GM12878 (cell line): Measurements from ENCODE around the gene NTN1.
"Not testable (repeated sequence)": the region's sequence is repeated elsewhere in the genome, so short reads cannot be mapped to it uniquely, and the experiment has no call there.

Experiments
- EZH2 ChIP-seq: IDR thresholded peaks from 2 replicates; pipeline ENCODE4 v1.6.1; 2012; ENCODE audit warnings: low read depth, mild to moderate bottlenecking, control low read depth, inconsistent platforms, low read length, borderline replicate concordance; ENCODE audit not compliant: control insufficient read depth
- KAT2A ChIP-seq: conservative IDR thresholded peaks from 2 replicates; pipeline ENCODE4 v1.6.1; 2011; ENCODE audit warnings: low read depth, low read length; ENCODE audit not compliant: control insufficient read depth
- POLR2A ChIP-seq: IDR thresholded peaks from 2 replicates; pipeline ENCODE4 v1.6.1; 2011; ENCODE audit warnings: low read depth, mild to moderate bottlenecking, low read length
- SIX5 ChIP-seq: IDR thresholded peaks from 2 replicates; pipeline ENCODE4 v1.6.1; 2011; ENCODE audit warnings: mild to moderate bottlenecking, low read depth, low read length, moderate library complexity; ENCODE audit not compliant: severe bottlenecking
- STAT3 ChIP-seq: IDR thresholded peaks from 2 replicates; pipeline ENCODE4 v1.6.1; 2011; ENCODE audit warnings: low read depth, low read length, improper control_type of control experiment
- TF ChIP-seq, protein P1 (sequence below), 3 experiments: IDR thresholded peaks in 2 of 3; conservative IDR thresholded peaks in 1 of 3; 2 replicates each; pipeline ENCODE4 v1.5.1; 2011; ENCODE audit warnings: low read depth in 3 of 3, low read length in 3 of 3, mild to moderate bottlenecking in 3 of 3, control low read depth in 2 of 3, moderate library complexity in 2 of 3, inconsistent platforms in 1 of 3, mixed read lengths in 1 of 3; ENCODE audit not compliant: control insufficient read depth in 2 of 3, insufficient read depth in 1 of 3; ENCODE audit errors: extremely low read depth in 1 of 3
- TF ChIP-seq, protein P2 (sequence below): IDR thresholded peaks from 2 replicates; pipeline ENCODE4 v1.6.1; 2012; ENCODE audit warnings: low read depth, low read length, improper control_type of control experiment
- TF ChIP-seq, protein P3 (sequence below): IDR thresholded peaks from 2 replicates; pipeline ENCODE4 v1.6.1; 2011; ENCODE audit warnings: low read depth, low read length, improper control_type of control experiment, borderline replicate concordance
- TF ChIP-seq, protein P4 (sequence below): fragments of 450-650 bp; IDR thresholded peaks from 2 replicates; pipeline ENCODE4 v1.6.1; 2018; ENCODE audit warnings: mild to moderate bottlenecking, low read depth, moderate library complexity; ENCODE audit not compliant: partially characterized antibody

DNA sequence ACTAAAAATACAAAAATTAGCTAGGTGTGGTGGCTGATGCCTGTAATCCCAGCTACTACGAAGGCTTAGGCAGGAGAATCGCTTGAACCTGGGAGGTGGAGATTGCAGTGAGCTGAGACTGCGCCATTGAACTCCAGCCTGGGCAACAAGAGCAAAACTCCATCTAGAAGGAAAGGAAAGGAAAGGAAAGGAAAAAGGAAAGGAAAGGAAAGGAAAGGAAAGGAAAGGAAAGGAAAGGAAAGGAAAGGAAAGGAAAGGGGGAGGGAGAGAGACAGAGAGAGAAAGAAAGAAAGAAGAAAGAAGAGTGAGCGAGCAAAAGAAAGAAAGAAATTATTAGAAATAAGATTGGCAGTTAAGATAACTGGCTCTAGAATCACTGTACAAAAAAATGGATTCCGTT is 37.1 kb upstream of the NTN1 start:
- TF ChIP-seq STAT3, SIX5, POLR2A, EZH2, KAT2A: not testable (repeated sequence)
- TF ChIP-seq, protein P1, sequence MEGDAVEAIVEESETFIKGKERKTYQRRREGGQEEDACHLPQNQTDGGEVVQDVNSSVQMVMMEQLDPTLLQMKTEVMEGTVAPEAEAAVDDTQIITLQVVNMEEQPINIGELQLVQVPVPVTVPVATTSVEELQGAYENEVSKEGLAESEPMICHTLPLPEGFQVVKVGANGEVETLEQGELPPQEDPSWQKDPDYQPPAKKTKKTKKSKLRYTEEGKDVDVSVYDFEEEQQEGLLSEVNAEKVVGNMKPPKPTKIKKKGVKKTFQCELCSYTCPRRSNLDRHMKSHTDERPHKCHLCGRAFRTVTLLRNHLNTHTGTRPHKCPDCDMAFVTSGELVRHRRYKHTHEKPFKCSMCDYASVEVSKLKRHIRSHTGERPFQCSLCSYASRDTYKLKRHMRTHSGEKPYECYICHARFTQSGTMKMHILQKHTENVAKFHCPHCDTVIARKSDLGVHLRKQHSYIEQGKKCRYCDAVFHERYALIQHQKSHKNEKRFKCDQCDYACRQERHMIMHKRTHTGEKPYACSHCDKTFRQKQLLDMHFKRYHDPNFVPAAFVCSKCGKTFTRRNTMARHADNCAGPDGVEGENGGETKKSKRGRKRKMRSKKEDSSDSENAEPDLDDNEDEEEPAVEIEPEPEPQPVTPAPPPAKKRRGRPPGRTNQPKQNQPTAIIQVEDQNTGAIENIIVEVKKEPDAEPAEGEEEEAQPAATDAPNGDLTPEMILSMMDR (IDR thresholded peaks at IDR 0.05 in 2 of 3, conservative IDR thresholded peaks at IDR 0.05 in 1 of 3; ENCODE audit: control insufficient read depth in 2 of 3, extremely low read depth in 1 of 3, insufficient read depth in 1 of 3, low read depth in 3 of 3, low read length in 3 of 3) = not testable (repeated sequence)
- TF ChIP-seq, protein P2, sequence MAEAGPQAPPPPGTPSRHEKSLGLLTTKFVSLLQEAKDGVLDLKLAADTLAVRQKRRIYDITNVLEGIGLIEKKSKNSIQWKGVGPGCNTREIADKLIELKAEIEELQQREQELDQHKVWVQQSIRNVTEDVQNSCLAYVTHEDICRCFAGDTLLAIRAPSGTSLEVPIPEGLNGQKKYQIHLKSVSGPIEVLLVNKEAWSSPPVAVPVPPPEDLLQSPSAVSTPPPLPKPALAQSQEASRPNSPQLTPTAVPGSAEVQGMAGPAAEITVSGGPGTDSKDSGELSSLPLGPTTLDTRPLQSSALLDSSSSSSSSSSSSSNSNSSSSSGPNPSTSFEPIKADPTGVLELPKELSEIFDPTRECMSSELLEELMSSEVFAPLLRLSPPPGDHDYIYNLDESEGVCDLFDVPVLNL = not testable (repeated sequence)
- TF ChIP-seq, protein P3, sequence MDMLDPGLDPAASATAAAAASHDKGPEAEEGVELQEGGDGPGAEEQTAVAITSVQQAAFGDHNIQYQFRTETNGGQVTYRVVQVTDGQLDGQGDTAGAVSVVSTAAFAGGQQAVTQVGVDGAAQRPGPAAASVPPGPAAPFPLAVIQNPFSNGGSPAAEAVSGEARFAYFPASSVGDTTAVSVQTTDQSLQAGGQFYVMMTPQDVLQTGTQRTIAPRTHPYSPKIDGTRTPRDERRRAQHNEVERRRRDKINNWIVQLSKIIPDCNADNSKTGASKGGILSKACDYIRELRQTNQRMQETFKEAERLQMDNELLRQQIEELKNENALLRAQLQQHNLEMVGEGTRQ = not testable (repeated sequence)
- TF ChIP-seq, protein P4, sequence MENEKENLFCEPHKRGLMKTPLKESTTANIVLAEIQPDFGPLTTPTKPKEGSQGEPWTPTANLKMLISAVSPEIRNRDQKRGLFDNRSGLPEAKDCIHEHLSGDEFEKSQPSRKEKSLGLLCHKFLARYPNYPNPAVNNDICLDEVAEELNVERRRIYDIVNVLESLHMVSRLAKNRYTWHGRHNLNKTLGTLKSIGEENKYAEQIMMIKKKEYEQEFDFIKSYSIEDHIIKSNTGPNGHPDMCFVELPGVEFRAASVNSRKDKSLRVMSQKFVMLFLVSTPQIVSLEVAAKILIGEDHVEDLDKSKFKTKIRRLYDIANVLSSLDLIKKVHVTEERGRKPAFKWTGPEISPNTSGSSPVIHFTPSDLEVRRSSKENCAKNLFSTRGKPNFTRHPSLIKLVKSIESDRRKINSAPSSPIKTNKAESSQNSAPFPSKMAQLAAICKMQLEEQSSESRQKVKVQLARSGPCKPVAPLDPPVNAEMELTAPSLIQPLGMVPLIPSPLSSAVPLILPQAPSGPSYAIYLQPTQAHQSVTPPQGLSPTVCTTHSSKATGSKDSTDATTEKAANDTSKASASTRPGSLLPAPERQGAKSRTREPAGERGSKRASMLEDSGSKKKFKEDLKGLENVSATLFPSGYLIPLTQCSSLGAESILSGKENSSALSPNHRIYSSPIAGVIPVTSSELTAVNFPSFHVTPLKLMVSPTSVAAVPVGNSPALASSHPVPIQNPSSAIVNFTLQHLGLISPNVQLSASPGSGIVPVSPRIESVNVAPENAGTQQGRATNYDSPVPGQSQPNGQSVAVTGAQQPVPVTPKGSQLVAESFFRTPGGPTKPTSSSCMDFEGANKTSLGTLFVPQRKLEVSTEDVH = not testable (repeated sequence)
